ENCODE data around the gene FOXP3.

The FOXP3 gene

GRCh38 chrX:49268702-49269009 lies 4.1 kb upstream of the FOXP3 start:
- no peak for DNase-seq (ENCODE audit: low read depth)
- no peak for TF ChIP-seq CTCF (IDR thresholded peaks at IDR 0.05; ENCODE audit: insufficient read depth, low read depth, low read length, missing control alignments)
- H3K4me3 ChIP-seq (ENCODE audit: low read length): peak overlapping the region; percentile 60

GRCh38 chrX:49266523-49267445 lies 2.3 kb upstream of the FOXP3 start:
- TF ChIP-seq CTCF (IDR thresholded peaks at IDR 0.05; ENCODE audit: insufficient read depth, low read depth, low read length, missing control alignments): no peak
- no peak overlapping the region for H3K4me3 ChIP-seq (ENCODE audit: low read length)
- no peak for DNase-seq (ENCODE audit: low read depth)

- no peak overlapping the region for H3K4me3 ChIP-seq (ENCODE audit: low read length)
- no peak for TF ChIP-seq CTCF (IDR thresholded peaks at IDR 0.05; ENCODE audit: insufficient read depth, low read depth, low read length, missing control alignments)
- DNase-seq (ENCODE audit: low read depth): no peak
Measured at GRCh38 chrX:49263631-49264030, 879 bp downstream of the FOXP3 start.

- DNase-seq (ENCODE audit: low read depth): no peak
- TF ChIP-seq CTCF (IDR thresholded peaks at IDR 0.05; ENCODE audit: insufficient read depth, low read depth, low read length, missing control alignments): no peak
- H3K4me3 ChIP-seq (ENCODE audit: low read length): no peak overlapping the region
Measured at GRCh38 chrX:49262603-49263002, 1.9 kb downstream of the FOXP3 start.

- no peak for DNase-seq (ENCODE audit: low read depth)
- TF ChIP-seq CTCF (IDR thresholded peaks at IDR 0.05; ENCODE audit: insufficient read depth, low read depth, low read length, missing control alignments): no peak
- no peak overlapping the region for H3K4me3 ChIP-seq (ENCODE audit: low read length)
Measured at GRCh38 chrX:49260221-49260985, 4.1 kb downstream of the FOXP3 start.

GRCh38 chrX:49258749-49259124 lies 5.8 kb downstream of the FOXP3 start:
- no peak overlapping the region for H3K4me3 ChIP-seq (ENCODE audit: low read length)
- no peak for TF ChIP-seq CTCF (IDR thresholded peaks at IDR 0.05; ENCODE audit: insufficient read depth, low read depth, low read length, missing control alignments)
- no peak for DNase-seq (ENCODE audit: low read depth)
